ENCODE measurements around the gene TGFB1. TPM values are rescaled to one million over a fixed set of nuclear protein-coding genes. Genes with fewer than 3 reads are reported as not detected.

The TGFB1 gene
- polyA plus RNA-seq, 1 donor (not counting 4 experiments of a cell fraction or from before 2014, with no cell fraction given) = 5.8 TPM

DNA sequence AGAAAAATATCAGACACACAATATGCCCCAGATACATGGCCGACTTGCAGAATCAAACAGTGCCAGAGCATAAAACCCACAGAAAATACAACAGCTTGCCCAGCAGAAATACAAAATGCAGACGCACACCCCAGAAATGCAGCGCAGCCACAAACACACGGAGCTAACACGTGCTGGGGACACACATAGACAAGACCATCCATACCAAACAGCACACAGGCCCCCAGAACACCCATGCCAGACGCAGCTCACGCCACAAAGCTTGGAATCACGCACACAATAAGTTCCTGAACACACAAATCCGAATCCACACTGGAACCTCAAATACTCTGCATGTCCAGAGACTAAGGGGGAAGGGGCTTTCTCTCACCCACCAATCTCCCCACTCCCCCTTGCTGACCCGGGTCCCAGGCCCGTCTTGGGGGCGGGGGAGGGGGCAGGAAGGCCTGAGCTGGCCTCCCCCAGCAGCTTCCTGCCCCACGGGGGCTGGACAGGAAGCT, 26.6 kb downstream of the TGFB1 start:
- H3K9me1 ChIP-seq (ENCODE audit: control insufficient read depth, extremely low read depth, insufficient read depth, low read length) = no peaks in the 10 kb centered on the region
- FAIRE-seq = peak; percentile 46
- H3K4me2 ChIP-seq (ENCODE audit: control insufficient read depth, extremely low read depth, insufficient read depth, low read depth, low read length) = peak overlapping the region; percentile 72

DNA sequence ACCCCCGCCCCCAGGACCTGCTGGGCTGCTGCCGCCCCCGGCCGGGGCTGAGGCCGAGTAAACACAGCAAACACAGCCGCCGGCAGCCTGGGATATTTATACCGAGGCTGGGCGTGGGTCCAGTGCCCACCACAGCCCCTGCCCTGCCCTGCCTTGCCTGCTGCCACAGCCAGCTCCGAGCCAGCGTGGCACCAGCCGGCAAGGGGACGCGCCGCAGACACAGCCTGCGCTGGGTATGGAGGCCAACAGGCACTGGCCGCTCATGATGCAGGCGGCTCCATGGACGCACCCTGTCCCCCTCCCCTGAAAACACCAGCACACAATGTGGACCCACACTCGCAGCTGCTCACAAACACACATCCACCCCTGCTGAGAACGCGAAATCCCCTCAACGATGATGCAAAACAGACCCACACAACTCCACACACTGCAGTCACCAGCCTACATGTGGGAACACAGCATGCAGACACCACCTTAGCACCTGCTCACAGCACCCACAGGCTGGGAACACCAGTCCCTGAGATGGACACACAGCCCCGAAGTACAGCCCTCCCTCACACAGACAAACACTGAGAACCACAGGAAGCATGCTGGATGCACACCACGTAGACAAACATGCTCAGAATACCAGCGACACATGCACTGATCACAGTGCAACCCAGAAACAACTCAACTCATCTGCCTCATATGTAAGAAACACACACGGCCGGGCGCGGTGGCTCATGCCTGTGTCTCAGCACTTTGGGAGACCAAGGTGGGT, 27.6 kb downstream of the TGFB1 start:
- FAIRE-seq (no peak), DNase-seq (ENCODE audit: low read depth, low spot score) (no peak)
- TF ChIP-seq, protein P1, sequence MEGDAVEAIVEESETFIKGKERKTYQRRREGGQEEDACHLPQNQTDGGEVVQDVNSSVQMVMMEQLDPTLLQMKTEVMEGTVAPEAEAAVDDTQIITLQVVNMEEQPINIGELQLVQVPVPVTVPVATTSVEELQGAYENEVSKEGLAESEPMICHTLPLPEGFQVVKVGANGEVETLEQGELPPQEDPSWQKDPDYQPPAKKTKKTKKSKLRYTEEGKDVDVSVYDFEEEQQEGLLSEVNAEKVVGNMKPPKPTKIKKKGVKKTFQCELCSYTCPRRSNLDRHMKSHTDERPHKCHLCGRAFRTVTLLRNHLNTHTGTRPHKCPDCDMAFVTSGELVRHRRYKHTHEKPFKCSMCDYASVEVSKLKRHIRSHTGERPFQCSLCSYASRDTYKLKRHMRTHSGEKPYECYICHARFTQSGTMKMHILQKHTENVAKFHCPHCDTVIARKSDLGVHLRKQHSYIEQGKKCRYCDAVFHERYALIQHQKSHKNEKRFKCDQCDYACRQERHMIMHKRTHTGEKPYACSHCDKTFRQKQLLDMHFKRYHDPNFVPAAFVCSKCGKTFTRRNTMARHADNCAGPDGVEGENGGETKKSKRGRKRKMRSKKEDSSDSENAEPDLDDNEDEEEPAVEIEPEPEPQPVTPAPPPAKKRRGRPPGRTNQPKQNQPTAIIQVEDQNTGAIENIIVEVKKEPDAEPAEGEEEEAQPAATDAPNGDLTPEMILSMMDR (optimal IDR thresholded peaks at IDR 0.05 in 1 of 3, IDR thresholded peaks at IDR 0.05 in 1 of 3, conservative IDR thresholded peaks at IDR 0.05 in 1 of 3; ENCODE audit: extremely low read depth in 1 of 3, insufficient read depth in 2 of 3, low read length in 3 of 3) = no peak
- Histone ChIP-seq H3K79me2 (ENCODE audit: control insufficient read depth, insufficient read depth, low read length) (peaks cover 2% of the 10 kb centered on the region), H3K27me3 (ENCODE audit: control insufficient read depth, extremely low read depth, insufficient read depth, low read length) (no peaks in the 10 kb centered on the region), H3K4me3 (ENCODE audit: control insufficient read depth in 2 of 3, extremely low read depth in 1 of 3, insufficient read depth in 2 of 3, low read depth in 1 of 3, low read length in 3 of 3) (no peak overlapping the region), H2AFZ (ENCODE audit: control insufficient read depth, low read length) (no peak overlapping the region), H3K9me1 (ENCODE audit: control insufficient read depth, extremely low read depth, insufficient read depth, low read length) (no peaks in the 10 kb centered on the region), H3K36me3 (ENCODE audit: control insufficient read depth in 2 of 2, extremely low read depth in 1 of 2, insufficient read depth in 2 of 2, low read length in 2 of 2) (peaks cover 10 to 21% of the 10 kb centered on the region in 2 experiments), H3K4me1 (ENCODE audit: control insufficient read depth, extremely low read depth, insufficient read depth, low read length) (peaks cover 27% of the 10 kb centered on the region), H4K20me1 (ENCODE audit: control insufficient read depth, extremely low read depth, insufficient read depth, low read length) (peaks cover 6% of the 10 kb centered on the region), H3K9me3 (ENCODE audit: control insufficient read depth, low read depth, low read length) (no peaks in the 10 kb centered on the region), H3K4me2 (ENCODE audit: control insufficient read depth, extremely low read depth, insufficient read depth, low read depth, low read length) (no peak overlapping the region), H3K27ac (ENCODE audit: control insufficient read depth, insufficient read depth, low read length) (no peak overlapping the region), H3K9ac (ENCODE audit: control insufficient read depth, extremely low read depth, insufficient read depth, low read length) (no peak overlapping the region)
- dilution Hi-C loops (cut with MboI; ENCODE audit: extremely low pct_ligation_motif_present, low sequenced_read_pairs) = no loop called here

More for the DNA sequence above, 26.6 kb downstream of the TGFB1 start:
- peak overlapping the region in 2 of 3 experiments; percentile 13 to 56 for H3K4me3 ChIP-seq (ENCODE audit: control insufficient read depth in 2 of 3, extremely low read depth in 1 of 3, insufficient read depth in 2 of 3, low read depth in 1 of 3, low read length in 3 of 3)
- no peak for DNase-seq (ENCODE audit: low read depth, low spot score)
- H3K9me3 ChIP-seq (ENCODE audit: control insufficient read depth, low read depth, low read length) = no peaks in the 10 kb centered on the region
- H3K36me3 ChIP-seq (ENCODE audit: control insufficient read depth in 2 of 2, extremely low read depth in 1 of 2, insufficient read depth in 2 of 2, low read length in 2 of 2) = peaks cover 10 to 16% of the 10 kb centered on the region in 2 experiments
- H3K27ac ChIP-seq (ENCODE audit: control insufficient read depth, insufficient read depth, low read length) = peak overlapping the region; percentile 63
- H4K20me1 ChIP-seq (ENCODE audit: control insufficient read depth, extremely low read depth, insufficient read depth, low read length) = peaks cover 6% of the 10 kb centered on the region
- dilution Hi-C loops (cut with MboI; ENCODE audit: extremely low pct_ligation_motif_present, low sequenced_read_pairs) = no loop called here
- no peaks in the 10 kb centered on the region for H3K27me3 ChIP-seq (ENCODE audit: control insufficient read depth, extremely low read depth, insufficient read depth, low read length)
- H3K4me1 ChIP-seq (ENCODE audit: control insufficient read depth, extremely low read depth, insufficient read depth, low read length) = peaks cover 27% of the 10 kb centered on the region
- H3K79me2 ChIP-seq (ENCODE audit: control insufficient read depth, insufficient read depth, low read length) = peaks cover 2% of the 10 kb centered on the region
- peak overlapping the region; percentile 74 for H3K9ac ChIP-seq (ENCODE audit: control insufficient read depth, extremely low read depth, insufficient read depth, low read length)
- no peak for TF ChIP-seq EZH2 (IDR thresholded peaks at IDR 0.05; ENCODE audit: low read length)
- TF ChIP-seq, protein P1 (optimal IDR thresholded peaks at IDR 0.05 in 1 of 3, IDR thresholded peaks at IDR 0.05 in 1 of 3, conservative IDR thresholded peaks at IDR 0.05 in 1 of 3; ENCODE audit: extremely low read depth in 1 of 3, insufficient read depth in 2 of 3, low read length in 3 of 3) = no peak
- no peak overlapping the region for H2AFZ ChIP-seq (ENCODE audit: control insufficient read depth, low read length)
